GM11168 (cell line): ENCODE results near the gene PARD3B.

Experiments used
- in situ Hi-C: fragments of 300-500 bp; cut with MboI; formaldehyde crosslinking; loops from one replicate; pipeline ENCODE4 v1.12.0; 2022; ENCODE audit warnings: low sequenced_read_pairs; ENCODE audit not compliant: unreplicated experiment

The PARD3B gene

DNA sequence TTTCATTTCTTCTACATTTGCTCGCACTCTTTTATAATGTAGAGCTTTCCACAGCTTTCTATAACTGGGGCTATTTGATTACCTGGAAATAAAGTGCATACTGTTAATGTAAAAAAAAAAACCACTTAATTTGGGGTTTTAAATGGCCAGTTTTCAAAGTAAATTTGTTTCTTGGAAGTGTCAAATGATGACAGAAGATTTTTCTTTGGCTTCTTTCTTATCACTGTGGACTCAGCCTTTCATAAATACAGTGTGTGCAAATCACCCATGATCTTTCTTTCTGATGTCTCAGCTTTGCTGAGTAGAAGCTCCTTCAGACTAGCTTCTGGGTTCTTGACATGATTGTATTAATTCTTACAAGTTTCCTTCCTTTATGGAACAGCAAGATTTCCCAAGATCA lies 525.6 kb downstream of the PARD3B start:
- in situ Hi-C loops, result no loop called here

DNA sequence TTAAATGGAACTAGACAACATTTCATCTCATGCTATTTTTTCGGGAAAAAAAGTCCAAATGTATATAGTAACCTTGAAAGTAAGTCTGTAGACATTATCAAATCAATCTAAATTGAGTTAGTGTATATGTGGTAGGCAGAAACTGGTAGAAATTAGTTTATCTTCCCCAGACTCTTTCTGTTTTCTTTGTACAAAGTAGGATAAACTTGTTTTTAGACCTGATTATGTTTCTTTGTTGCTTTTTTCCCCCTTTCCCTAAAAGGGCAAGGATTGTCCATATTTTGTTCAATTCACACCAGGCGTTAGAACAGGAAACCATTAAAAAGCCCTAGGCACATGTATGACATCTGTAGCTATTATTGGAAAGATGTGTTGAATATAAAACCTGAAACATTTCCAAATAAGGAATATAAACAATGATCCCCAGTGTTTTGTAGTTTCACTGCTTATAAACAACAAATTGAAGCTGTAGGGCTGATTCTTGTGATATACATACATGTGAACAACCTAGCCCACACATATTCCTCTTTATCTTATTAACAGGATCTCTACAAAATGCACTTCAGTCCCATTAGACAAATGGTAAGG lies 528.3 kb downstream of the PARD3B start:
- in situ Hi-C loops, result no loop called here

DNA sequence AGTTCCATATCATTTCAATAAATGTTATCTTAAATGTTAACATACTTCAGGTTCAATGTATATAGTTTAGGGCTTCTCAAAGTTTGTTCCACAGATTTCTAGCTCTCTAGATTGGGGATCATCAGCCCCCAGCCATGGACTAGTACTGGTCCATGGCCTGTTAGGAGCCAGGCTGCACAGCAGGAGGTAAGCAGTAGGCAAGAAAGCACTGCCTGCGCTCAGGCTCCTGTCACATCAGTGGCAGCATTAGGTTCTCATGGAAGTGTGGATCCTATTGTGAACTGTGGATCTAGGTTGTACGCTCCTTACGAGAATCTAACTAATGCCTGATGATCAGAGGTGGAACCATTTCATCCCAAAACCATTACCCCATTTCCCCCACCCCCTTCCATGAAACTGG lies 531.1 kb downstream of the PARD3B start:
- in situ Hi-C loops, result no loop called here

DNA sequence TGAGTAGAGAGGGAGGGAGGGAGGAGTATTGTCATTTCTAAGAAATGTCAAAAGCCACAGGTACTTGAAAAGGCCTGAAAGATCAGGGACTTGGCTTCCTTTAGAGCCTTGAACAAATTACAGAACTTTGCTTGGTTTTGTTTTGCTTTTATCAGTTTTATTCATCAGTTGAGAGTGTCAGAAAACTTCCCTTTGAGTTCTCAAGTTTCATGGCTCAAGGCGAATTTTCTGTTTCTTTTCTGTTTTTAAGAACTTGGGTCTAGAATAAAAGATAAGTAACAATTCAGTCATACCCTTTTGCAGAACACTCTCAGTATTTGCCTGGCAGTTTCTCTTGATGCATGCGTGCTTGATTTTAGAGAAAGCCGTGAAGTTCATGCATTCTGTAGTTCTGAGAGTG lies 531.9 kb downstream of the PARD3B start:
- in situ Hi-C loops, result no loop called here

DNA sequence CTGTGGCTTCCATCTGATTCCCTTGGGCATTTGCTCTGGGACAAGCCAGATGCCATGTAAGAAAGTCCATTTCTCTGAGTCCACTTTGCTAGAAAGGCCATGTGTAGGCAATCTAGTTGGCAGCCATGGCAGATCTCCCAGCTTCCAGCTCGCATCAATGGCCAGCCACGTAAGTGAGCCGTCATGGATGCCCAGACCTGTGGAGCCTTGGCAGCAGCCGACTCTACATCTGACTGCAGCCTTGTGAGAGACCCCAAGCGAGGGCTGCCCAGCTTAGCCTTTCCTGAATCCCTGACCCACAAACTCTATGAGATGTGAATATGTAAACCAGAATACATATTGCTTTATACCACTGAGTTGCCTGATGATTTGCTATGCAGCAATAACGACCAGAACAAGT lies 533.5 kb downstream of the PARD3B start:
- in situ Hi-C loops, result no loop called here

DNA sequence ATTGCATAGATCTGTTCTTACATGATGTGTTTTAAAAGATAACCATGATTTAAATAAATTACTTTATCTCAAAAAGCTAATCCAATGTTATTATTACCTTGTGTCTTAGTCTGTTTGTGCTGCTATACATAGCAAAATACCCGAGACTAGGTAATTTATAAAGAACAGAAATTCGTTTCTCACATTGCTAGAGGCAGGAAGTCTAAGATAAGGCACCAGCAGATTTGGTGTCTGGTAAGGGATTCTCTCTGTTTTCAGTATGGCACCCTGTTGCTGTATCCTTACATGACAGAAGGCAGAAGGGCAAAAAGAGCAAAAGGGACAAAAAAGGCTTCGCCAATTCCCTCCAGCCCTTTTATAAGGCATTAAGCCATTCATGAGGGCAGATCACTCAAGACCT lies 533.9 kb downstream of the PARD3B start:
- in situ Hi-C loops, result no loop called here

DNA sequence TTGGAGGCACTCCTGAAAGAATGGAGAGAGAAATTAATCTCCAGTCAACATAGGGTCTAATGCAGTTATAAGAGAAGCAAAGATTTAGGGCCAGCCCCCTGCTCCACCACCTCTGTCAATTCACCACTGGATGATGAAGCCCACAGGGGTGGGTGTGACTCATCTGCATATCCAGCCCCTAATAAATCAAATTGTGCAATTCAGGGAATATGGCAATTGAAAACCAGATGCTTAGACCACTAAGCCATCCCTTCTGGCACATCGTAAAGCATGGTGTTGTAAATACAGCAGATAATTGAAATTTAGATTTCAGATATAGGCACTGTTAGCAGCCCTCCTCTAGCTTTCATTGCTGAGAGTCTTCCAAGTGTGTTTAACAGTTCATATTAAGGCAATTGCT lies 541.4 kb downstream of the PARD3B start:
- in situ Hi-C loops, result no loop called here

DNA sequence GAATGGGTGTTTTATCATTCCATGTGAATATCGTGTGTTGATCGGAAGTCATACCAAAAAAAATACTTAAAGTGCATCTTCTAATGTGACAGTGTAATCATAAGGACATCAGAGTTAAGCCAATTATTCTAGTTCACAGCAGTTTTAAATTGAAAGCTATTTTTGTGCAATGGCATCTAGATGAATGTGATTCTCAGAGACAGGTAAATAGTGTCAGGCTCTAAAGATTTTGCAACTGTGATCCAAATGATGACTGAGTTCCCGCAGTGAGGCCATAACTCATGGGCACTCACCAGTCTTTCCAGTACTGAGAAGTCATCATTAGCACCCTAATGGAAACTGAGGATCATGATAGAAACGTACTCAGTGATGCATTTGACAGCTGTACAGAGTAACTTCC lies 542.6 kb downstream of the PARD3B start:
- in situ Hi-C loops, result no loop called here

DNA sequence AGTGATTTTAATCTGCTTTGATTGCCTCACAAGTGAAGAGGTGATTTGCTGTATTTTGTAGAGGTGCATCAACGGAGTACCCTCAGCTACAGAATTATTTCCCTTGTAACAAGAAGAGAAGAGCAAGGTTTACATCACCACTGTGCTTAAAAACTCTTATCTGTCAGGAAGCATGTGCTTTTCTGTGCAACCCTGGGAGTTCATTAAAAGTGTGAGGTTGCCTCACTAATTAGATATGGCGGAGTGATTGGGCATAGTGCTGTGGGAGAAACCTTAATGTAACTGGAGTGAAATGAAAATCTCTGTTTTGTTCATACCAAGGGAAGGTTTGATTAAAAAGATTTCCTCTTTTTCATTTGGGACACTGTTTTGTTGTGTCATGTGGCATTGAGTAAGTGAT lies 544.7 kb downstream of the PARD3B start:
- in situ Hi-C loops, result no loop called here

DNA sequence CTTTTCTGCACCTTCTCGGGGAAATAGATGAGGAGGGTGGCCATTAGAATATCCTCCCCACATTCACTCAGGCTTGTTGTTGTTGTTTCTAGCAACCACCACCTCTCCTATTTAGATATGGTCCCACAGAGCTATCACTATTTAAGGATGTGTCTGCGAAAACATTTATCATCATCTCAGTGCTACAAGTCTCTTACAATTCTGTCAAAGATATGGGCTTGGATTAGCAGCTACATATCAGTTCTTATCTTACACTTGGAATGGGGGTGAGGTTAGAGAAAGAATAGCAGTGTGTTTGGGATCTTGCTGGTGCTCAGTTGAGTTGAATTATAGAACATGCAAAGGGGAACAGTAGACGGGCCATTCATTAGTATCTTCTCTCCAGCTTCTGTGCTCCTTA lies 546.1 kb downstream of the PARD3B start:
- in situ Hi-C loops, result no loop called here

DNA sequence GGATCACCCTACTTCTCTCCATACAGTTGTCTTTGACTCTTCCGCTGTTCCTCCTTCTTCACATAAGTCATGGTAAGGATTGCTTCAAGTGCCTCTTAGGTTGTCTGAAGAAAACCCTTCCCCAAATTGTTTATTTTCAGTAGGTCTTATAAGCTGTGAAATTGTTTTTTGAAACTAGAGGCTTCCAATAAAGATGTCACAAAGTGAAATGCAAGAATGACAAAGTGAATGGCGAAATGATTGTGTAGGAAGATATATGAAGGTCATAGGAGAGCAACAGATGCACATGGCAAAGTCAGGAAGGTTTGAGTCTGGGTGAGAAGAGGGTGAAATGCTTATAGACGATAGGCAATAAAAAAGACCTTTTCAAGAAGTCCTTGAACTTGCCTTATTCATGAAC lies 548.8 kb downstream of the PARD3B start:
- in situ Hi-C loops, result no loop called here

DNA sequence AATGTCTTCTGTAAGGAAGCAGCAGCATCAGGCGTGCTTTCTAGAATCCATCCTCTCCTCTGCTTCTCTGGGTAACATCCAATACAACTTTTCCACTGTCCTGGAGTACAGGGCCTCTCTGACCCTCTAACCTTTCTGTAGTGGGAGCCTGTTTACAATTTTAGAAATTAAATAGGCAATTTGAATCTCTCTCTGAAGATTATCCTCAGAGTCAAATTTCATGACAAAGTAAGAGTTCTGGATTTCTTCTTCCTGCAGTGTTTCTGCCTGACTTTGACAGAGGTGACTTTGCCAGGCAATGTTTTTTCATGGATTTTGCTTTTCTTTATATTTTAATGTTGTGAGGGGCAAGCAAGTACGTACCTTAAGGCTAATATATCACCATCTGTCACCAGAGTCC lies 558.4 kb downstream of the PARD3B start:
- in situ Hi-C loops, result no loop called here

DNA sequence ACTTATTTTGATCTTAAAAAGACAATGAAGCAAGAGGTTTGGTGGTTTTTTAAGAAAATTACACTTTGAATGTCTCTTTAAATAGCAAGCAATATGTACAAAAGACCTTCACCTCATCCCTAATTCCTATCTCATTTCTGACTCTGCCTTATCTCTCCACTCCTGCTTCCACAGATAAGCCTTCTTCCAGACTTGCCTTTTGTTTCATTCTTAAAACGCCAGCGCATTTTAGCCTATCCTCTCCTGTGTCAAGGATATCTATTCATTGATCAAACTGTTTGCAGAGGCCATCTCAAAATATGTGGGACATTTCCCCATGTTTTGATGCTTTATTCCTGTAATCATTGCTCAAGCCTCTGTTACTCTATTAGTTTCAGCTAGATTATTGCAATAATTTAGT lies 562.5 kb downstream of the PARD3B start:
- in situ Hi-C loops, result no loop called here

DNA sequence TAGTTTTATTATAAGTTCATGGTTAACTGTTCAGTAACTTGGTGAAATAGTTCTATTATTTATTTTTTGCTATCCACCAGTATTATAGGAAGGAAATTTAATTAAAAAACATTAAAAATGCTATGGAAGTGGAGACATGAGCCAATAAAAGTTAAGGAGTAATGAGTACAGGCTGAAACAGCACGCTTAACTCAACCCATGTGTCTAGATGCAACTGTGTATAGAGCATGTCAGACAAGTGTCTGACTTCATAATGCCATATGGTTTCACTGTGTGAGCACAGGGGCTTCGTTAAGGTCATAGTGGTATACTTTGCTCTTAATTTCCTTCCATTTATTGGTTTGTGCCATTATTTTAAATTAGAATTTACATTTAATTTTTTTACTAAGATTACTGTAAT lies 570.2 kb downstream of the PARD3B start:
- in situ Hi-C loops, result no loop called here

DNA sequence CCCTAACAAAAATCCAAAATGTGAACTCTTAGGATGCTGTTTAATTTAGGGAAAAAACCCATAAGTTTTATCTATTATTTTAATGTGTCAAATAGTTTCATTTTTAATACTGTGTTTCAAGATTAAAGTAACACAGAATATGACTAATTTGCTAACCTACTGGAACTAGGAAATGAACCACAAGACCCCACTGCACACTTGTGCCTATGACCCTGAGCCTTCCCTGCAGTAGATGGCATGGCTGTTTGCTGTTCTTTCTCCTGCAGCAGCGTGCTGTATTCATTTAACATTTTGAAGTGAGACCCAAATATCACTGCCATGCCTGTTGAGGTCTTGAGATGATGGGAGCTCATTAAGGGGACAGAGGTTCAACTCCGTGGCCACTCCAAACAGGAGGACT lies 571.9 kb downstream of the PARD3B start:
- in situ Hi-C loops, result no loop called here

DNA sequence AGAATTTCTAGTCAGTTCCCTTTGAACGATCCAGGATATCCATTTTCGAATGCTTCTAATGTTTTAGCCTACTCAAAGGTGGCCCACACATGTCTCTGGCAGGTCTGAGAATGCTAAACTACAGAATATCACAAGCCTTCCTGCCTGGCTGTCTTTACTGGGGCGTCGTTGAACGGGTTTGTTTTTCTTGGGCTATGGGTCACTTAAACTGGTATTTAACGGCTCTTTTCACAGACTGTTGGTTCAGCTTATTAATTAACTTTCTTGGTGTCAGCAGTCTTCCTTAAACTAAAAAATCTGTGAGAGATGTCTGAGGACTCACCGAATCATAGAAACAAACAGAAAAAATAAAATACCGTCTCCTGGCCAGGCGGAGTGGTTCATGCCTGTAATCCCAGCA lies 573.9 kb downstream of the PARD3B start:
- in situ Hi-C loops, result no loop called here

DNA sequence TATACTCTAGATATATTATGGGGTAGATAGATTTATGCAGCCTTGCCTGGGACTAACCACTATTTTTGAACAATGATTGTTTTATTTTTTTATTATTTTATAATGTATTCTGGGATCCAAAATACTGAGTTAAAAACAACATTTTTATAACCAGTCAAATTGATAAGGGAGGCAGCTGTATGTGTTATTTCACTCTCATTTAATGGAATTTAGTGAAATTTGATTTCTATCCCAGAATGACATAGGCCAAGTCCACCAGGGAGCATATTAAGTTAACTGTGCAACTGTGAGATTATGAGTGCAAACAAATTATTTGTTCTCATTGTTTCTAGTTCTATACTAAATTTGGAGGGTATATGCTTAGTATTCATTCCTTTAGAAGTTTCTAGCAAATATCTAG lies 583.5 kb downstream of the PARD3B start:
- in situ Hi-C loops, result no loop called here

DNA sequence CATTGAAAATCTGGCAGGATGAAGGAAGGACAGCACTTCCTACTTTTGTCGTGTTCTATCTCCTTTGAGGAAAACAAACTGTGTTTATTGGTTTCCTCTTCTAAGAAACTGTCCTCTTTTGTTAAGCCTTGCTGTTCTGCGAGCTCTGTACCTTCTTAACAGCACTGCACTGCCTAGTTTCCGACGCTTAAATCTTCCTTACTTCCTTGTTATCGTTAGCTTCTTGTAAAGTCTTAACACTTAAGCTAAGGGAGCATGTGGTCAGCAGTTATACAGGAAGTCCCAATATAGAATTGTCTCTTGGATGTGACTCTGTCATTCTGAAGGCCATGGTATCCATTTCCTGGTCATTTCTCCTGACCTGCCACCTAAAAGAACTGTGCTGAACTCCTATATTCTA lies 584.3 kb downstream of the PARD3B start:
- in situ Hi-C loops, result no loop called here

DNA sequence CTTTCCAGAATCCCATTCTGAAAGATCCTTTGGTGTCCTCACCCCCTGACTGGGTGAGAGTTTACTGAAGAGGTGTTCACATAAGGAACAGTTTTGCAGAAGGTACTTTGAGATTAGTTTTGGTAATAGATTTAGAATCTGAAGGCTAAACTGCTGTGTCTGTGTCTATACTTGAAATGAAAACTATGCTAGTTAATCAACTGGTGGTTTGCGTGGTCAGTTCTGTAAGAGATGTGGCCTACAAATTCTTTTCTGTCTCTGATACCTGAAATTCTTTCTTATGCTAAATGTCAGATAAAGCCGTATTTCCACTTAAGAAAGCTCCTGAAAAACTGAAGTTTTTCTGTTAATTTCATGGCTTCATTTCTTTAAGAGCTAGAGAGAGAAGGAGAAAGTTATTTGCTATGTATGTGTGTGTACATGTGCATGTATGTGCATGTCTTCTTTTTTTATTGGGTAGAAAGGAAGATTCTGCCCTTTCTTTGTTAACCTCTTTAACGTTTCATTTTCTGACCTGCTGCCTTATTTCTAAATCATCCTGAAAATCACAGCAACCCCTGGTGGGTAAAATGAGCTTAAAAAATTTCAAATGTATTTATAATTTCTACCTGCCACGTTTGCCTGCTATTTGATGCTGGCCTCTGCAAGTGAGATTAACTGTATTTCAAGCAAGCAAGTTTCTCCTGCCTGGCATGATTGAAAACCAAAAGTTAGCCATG lies 585.0 kb downstream of the PARD3B start:
- in situ Hi-C loops, result no loop called here

DNA sequence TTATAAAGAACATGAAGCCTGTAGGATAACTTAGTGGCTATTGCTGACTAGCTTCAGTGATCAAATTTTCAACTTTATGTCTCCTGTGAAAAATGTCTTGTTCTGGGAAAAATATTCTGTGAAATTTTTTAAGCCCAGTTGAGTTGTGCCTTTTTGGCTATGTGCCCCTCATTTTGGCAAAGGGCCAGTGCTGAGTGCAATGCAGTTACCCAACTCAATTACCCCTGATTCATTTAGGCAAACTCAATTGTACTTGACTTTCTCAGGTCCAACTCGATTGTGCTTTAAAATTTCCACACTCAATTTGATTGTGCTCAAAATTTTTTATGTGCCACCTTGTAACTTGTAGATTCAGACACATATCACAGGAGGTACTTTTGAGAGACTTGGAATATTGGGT lies 588.3 kb downstream of the PARD3B start:
- in situ Hi-C loops, result no loop called here

DNA sequence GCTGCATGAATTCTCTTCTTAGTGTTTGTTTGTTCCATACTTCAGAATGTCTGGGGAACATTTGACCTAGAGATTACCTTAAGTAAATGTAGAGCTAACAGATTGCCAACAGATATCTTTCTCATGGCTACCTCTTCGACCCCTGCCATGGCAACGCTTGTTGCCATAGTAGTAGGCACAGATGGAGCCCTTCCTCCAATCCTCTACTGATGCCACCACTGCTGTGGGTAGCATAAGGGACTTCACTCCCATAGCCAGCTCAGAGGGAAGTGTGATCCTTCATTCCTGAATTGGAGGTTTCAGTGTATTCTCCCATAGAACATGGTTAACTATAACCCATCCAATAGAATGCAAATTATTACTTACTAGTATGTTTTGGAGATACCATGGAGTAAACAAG lies 593.5 kb downstream of the PARD3B start:
- in situ Hi-C loops, result no loop called here

DNA sequence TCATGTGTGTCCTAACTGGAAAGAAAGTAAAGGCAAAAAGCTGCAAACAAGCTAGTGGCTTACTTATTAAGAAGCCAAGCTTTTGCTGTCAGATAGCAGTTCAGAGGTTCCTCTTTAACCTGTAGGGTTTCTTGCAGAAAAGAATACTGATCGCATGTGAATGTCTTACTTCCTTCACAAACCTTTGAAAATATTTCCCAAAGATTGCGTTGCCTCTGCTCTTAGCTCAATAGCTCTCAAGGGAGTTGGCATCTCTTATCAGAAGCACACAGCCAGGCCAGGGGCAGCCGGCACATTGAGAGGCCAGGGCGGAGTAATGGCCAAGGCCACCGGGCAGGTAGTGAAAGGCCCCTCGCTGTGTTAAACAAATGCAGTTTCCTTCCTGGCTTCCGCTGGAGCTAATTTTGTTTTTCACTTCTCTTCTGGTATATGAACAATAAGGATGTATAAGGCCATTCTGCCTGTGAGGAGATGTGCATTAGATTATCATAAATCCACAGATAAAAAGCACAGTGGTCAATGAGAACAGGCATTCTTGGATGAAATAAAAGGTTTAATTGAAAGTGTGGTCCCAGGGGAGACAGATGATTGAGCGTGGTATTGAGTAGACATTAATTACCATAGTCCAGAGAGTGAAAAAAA lies 594.7 kb downstream of the PARD3B start:
- in situ Hi-C loops, result no loop called here
